Memory B cell (primary cell): ENCODE data around the gene SMIM11.

Source experiments
- ATAC-seq: fragments of 150-1000 bp; cut with Tn5 transposase; 2 replicates; pipeline ENCODE4 v1.10.0; 2021; ENCODE audit warnings: low read depth, mild to moderate bottlenecking, moderate library complexity
- DNase-seq, 2 donors: peaks; one replicate each; pipeline ENCODE4 v3.0.0; 2022; ENCODE audit warnings: low spot score in 2 of 2
- H3K27ac Mint-ChIP-seq: one replicate; pipeline ENCODE4 v1.8.0; 2022; ENCODE audit warnings: mild to moderate bottlenecking, moderate library complexity, mixed read lengths
- H3K27me3 Mint-ChIP-seq: one replicate; pipeline ENCODE4 v1.8.0; 2022; ENCODE audit warnings: mixed read lengths
- H3K36me3 Mint-ChIP-seq: one replicate; pipeline ENCODE4 v1.8.0; 2022; ENCODE audit warnings: mild to moderate bottlenecking, mixed read lengths
- H3K4me1 Mint-ChIP-seq: one replicate; pipeline ENCODE4 v1.8.0; 2022; ENCODE audit warnings: mixed read lengths
- H3K4me3 Mint-ChIP-seq: one replicate; pipeline ENCODE4 v1.8.0; 2022; ENCODE audit warnings: mild to moderate bottlenecking, moderate library complexity, mixed read lengths
- H3K9me3 Mint-ChIP-seq: one replicate; pipeline ENCODE4 v1.8.0; 2022; ENCODE audit warnings: mixed read lengths

SMIM11 gene

DNA sequence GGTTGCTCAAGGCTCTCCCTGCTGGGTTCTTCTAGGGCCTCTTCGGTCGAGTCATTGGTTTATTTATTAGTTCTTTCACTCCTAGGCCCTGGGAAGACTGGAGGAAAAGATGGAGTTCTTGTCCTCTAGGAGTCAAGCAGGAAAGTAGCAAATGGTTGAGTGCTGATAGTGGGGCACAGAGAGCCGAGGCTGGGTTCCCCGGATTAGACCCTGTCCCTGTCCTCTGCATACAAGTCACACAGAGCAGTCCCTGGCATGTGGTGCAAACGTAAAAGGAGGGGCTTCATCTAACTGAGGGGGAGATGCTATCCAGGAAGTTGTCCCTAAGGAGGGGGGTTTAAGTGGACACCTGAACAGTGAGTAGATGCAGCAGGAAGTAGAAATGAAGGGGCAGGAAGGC lies 30.7 kb upstream of the SMIM11 start:
- peaks cover 4% of the 10 kb centered on the region for H3K27me3 Mint-ChIP-seq
- no peaks in the 10 kb centered on the region for H3K36me3 Mint-ChIP-seq
- DNase-seq, result no peak
- H3K4me1 Mint-ChIP-seq, result peaks cover 4% of the 10 kb centered on the region
- no peaks in the 10 kb centered on the region for H3K9me3 Mint-ChIP-seq
- no peak for ATAC-seq
- H3K27ac Mint-ChIP-seq, result no peak overlapping the region
- no peak overlapping the region for H3K4me3 Mint-ChIP-seq

DNA sequence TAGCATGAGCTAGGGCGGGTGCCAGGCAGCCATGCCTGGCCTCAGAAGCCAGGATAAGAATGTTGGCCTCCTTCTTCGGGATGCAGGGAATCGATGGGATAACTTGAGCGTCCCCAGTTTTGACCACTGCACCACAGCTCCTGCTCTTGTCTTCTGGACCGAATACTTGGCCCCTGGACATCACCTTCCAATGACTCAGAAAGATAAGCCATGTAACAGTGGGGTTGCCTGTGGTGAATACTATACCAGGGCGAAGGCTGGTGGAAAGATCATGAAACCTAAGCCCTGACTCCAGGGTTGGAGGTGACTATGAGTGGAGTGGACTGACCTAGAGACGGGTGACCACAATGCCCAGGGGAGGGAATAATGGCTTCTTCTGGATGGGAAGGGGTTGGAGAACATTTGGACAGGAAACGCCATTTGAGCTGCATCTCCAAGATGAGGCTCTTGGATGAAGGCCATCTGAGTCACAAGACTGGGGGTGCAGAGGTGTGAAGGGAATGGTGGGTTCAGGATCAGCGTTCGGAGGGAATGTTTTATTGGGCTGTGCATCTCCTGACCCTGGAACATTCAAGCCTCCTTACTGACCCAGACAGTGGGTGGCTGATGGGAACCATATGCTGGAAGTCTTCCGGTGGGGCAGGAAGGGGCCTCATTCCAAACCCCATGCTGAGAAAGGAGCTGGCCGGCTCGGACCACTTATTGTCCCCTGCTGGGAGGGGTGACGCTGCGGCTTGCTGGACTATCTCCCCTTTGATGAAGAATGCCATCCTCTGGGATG lies 30.0 kb upstream of the SMIM11 start:
- no peak overlapping the region for H3K27ac Mint-ChIP-seq
- no peak overlapping the region for H3K4me3 Mint-ChIP-seq
- peaks cover 4% of the 10 kb centered on the region for H3K27me3 Mint-ChIP-seq
- peaks cover 4% of the 10 kb centered on the region for H3K4me1 Mint-ChIP-seq
- no peak for DNase-seq
- ATAC-seq, result no peak
- H3K36me3 Mint-ChIP-seq, result no peaks in the 10 kb centered on the region
- H3K9me3 Mint-ChIP-seq, result no peaks in the 10 kb centered on the region

DNA sequence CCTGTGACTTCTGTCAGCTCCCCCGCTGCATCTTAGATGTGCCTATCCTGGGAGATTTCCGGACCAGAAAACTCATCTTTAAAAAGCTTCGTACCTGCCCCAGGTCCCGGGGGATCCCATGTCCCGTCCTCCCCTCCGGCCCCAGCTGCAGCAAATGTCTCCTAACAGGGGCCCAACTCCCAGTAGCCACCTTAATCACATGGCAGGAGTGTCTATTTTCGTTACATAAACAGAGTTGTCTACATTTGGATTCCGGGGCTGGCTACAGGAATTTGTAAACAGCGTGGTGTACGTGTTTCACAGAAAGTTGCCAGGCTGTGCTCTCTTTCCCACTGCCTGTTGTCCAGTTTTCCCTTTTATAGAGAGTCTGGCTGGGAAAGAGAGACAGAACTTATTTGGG lies 29.4 kb upstream of the SMIM11 start:
- no peak for ATAC-seq
- H3K4me1 Mint-ChIP-seq, result peaks cover 4% of the 10 kb centered on the region

DNA sequence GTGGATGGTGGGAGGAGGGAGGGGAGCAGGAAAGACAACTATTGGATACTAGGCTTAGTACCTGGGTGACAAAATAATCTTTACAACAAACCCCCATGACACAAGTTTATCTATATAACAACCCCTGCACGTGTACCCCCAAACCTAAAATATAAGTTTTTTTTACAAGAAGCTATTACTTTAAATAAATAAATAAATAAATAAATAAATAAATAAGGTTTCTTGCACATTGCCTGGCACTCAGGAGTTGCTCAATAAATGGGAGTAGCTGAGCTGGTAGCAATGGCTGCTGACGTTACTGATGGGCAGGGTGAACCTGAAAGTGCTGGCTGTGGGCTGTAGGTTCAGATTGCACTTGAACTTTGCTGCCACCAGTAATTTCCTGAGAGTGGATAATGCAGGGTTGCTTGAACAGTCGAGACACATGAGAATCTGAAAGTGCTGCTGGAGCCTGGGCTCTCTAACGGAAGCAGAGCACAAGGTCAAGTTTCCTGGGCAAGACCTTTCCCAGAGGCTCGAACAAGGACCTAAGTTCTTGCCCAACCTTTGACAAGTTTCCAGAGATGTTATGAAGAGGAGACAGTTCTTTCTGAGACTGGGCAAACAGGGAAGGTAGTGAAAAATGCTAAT lies 26.3 kb upstream of the SMIM11 start:
- Mint-ChIP-seq H3K4me3 (no peak overlapping the region), H3K4me1 (peaks cover 4% of the 10 kb centered on the region), H3K36me3 (no peaks in the 10 kb centered on the region), H3K27ac (no peak overlapping the region), H3K9me3 (no peaks in the 10 kb centered on the region), H3K27me3 (peaks cover 2% of the 10 kb centered on the region)
- DNase-seq (no peak), ATAC-seq (no peak)

More for the DNA sequence above, 29.4 kb upstream of the SMIM11 start:
- DNase-seq, result no peak
- no peaks in the 10 kb centered on the region for H3K36me3 Mint-ChIP-seq
- H3K27ac Mint-ChIP-seq, result no peak overlapping the region
- H3K4me3 Mint-ChIP-seq, result no peak overlapping the region
- H3K27me3 Mint-ChIP-seq, result peaks cover 2% of the 10 kb centered on the region
- no peaks in the 10 kb centered on the region for H3K9me3 Mint-ChIP-seq

DNA sequence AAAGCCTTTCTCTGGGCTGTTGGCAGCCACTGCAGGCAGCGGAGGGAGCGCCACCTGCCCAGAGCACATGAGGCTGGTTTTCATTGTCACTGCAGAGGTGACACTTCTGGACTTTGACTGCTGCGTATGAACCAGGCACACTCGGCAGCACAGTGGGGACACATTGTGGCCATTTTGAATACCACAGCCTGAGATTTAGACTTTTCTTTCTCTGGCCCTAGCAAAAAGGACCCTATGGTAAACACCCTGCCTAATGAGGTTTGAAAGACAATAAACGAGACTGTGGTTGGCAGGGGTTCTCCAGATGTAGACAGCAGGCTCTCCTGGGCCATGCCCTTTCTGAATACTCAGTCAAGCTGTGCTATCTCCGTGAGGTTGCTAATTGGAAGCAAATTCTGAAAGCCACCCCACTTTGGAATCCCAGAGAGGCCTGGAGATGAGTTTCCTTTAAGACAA lies 23.5 kb upstream of the SMIM11 start:
- ATAC-seq (peak; percentile 88), DNase-seq (peak; percentile 23 to 40)
- Mint-ChIP-seq H3K27me3 (peaks cover 15% of the 10 kb centered on the region), H3K9me3 (no peaks in the 10 kb centered on the region), H3K4me3 (no peak overlapping the region), H3K36me3 (peaks cover 3% of the 10 kb centered on the region), H3K4me1 (peaks cover 4% of the 10 kb centered on the region), H3K27ac (no peak overlapping the region)

DNA sequence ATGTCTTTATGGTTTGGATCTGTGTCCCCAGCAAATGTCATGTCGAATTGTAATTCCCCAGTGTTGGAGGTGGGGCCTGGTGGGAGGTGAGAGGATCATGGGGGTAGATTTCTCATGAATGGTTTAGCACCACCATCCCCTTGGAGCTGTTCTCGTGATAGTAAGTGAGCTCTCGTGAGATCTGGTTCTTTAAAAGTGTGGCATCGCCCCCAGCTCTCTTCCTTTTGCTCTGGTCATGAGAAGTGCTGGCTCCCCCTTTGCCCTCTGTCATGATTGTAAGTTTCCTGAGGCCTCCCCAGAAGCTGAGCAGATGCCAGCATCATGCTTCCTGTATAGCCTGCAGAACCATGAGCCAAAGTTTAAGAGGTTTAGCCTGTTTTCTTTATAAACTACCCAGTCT lies 22.8 kb upstream of the SMIM11 start:
- no peak overlapping the region for H3K27ac Mint-ChIP-seq
- H3K9me3 Mint-ChIP-seq, result no peaks in the 10 kb centered on the region
- H3K27me3 Mint-ChIP-seq, result peaks cover 15% of the 10 kb centered on the region
- H3K36me3 Mint-ChIP-seq, result peaks cover 3% of the 10 kb centered on the region
- no peak for DNase-seq
- H3K4me3 Mint-ChIP-seq, result no peak overlapping the region
- peaks cover 4% of the 10 kb centered on the region for H3K4me1 Mint-ChIP-seq
- no peak for ATAC-seq

DNA sequence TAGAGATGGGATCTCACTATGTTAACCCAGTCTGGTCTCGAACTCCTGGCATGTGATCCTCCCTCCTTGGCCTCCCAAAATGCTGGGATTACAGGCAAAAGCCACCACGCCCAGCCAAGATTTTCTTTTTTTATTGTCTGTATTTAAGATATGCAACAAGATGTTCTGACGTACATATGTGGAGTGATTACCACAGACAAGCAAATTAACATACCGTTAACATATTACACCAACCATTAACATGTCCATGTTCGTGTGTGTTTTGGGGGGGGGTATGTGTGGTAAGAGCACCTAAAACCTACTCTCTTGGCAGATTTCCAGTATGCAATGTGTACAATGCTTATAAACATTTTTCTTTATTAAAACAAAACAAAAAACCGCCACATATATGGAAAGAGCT lies 22.1 kb upstream of the SMIM11 start:
- no peak overlapping the region for H3K27ac Mint-ChIP-seq
- H3K4me1 Mint-ChIP-seq, result no peaks in the 10 kb centered on the region
- H3K9me3 Mint-ChIP-seq, result no peaks in the 10 kb centered on the region
- H3K4me3 Mint-ChIP-seq, result no peak overlapping the region
- peaks cover 13% of the 10 kb centered on the region for H3K27me3 Mint-ChIP-seq
- DNase-seq (no peak), ATAC-seq (no peak)
- H3K36me3 Mint-ChIP-seq, result peaks cover 3% of the 10 kb centered on the region

DNA sequence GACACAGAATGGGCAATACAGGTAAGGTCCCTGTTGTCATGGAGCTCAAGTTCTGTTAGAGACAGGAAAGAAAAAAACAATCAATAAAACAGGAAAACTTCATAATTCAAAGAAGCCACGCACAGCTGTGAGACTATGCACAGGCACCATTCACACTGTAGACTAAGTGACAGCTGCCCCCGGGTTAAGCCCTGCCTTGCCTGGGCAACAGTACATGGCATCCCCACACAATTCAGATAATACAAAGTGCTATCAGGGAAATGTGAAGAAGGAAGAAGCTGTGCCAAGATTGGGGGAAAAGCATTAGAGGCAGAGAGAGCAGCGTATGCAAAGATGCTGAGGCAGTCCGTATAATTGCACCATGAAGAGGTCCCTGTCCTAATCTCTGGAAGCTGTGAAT lies 20.5 kb upstream of the SMIM11 start:
- Mint-ChIP-seq H3K36me3 (peaks cover 5% of the 10 kb centered on the region), H3K4me1 (no peaks in the 10 kb centered on the region), H3K27ac (no peak overlapping the region), H3K9me3 (peaks cover 2% of the 10 kb centered on the region), H3K27me3 (peaks cover 15% of the 10 kb centered on the region), H3K4me3 (no peak overlapping the region)
- ATAC-seq, result no peak
- DNase-seq, result no peak

DNA sequence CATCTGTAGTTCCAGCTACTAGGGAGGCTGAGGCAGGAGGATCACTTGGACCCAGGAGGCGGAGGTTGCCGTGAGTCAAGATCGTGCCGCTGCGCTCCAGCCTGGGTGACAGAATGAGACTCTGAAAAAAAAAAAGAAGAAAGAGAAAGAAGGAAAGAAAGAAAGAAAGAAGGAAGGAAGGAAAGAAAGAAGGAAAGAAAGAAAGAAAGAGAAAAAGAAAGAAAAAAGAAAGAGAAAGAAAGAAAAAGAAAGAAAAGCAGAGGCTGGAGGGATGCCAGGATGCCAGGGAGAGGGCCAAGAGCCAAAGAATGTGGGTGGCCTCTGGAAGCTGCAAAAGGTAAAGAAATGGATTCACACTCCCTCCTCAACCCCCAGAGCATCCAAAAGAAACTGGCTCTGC lies 19.7 kb upstream of the SMIM11 start:
- H3K4me3 Mint-ChIP-seq, result no peak overlapping the region
- H3K9me3 Mint-ChIP-seq, result peaks cover 2% of the 10 kb centered on the region
- peaks cover 5% of the 10 kb centered on the region for H3K36me3 Mint-ChIP-seq
- H3K4me1 Mint-ChIP-seq, result no peaks in the 10 kb centered on the region
- peaks cover 15% of the 10 kb centered on the region for H3K27me3 Mint-ChIP-seq
- no peak overlapping the region for H3K27ac Mint-ChIP-seq
- no peak for DNase-seq
- no peak for ATAC-seq

DNA sequence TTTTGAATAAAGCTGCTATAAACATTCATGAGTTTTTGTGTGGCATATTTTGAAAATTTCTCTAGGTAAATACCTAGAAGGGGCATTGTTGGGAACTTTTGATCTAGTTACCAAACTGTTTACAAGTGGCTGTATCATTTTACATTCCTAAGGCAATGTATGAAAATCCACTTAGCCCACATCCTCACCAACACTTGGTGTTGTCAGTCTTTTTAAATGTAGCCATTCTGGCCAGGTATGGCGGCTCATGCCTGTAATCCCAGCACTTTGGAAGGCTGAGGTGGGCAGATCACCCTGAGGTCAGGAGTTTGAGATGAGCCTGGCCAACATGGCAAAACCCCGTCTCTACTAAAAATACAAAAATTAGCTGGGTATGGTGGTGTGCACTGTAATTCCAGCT lies 17.4 kb upstream of the SMIM11 start:
- Mint-ChIP-seq H3K4me1 (peaks cover 7% of the 10 kb centered on the region), H3K36me3 (peaks cover 5% of the 10 kb centered on the region), H3K9me3 (peaks cover 2% of the 10 kb centered on the region), H3K27me3 (peaks cover 16% of the 10 kb centered on the region), H3K4me3 (no peak overlapping the region), H3K27ac (no peak overlapping the region)
- DNase-seq, result no peak
- no peak for ATAC-seq

DNA sequence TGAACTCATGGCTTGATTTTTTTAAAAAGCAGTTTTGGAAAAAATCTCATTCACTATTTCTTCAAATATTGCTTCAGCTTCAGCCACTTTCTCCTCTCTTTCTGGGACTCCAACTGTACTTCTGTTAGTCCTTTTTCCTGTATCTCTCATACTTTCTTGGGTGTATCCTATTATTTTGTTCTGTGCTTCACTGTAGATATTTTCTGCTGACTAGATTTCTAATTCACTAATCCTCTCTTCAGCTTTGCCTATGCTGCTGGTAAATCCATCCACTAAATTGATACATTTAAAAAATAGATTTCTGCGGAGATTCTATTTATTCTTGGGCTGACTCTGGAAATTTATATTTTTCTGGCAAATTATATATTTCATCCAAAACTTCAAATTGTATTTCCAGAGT lies 16.4 kb upstream of the SMIM11 start:
- Mint-ChIP-seq H3K4me1 (peaks cover 11% of the 10 kb centered on the region), H3K36me3 (peaks cover 5% of the 10 kb centered on the region), H3K4me3 (no peak overlapping the region), H3K9me3 (peaks cover 2% of the 10 kb centered on the region), H3K27ac (no peak overlapping the region), H3K27me3 (peaks cover 16% of the 10 kb centered on the region)
- no peak for DNase-seq
- ATAC-seq, result no peak

DNA sequence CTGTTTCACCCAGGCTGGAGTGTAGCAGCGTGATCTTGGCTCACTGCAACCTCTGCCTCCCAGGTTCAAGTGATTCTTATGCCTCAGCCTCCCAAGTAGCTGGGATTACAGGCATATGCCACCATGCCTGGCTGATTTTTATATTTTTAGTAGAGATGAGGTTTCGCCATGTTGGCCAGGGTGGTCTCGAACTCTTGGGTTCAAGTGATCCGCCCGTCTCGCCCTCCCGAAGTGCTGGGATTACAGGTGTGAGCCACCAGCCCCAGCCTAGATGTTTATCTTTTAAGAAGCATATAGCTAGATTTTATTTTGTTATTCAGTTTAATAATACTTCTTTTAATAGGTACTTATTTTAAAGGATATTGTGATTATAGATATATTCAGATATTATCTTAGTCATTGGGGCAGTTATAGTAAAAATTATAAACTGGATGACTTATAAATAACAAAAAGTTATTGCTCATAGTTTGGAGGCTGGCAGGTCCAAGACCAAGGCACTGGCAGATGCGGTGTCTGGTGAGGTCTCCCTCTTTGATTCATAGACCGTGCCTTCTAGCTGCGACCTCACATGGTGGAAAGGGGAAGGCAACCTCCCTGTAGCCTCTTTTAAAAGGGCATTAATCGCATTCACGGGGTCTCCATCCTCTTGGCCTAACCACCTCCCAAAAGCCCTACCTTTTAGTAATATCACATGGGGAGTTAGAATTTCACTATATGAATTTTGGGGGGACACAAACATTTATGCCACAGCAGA lies 14.6 kb upstream of the SMIM11 start:
- DNase-seq (no peak), ATAC-seq (peak; percentile 39)
- H3K27me3 Mint-ChIP-seq, result peaks cover 10% of the 10 kb centered on the region
- H3K36me3 Mint-ChIP-seq, result peaks cover 2% of the 10 kb centered on the region
- peaks cover 2% of the 10 kb centered on the region for H3K9me3 Mint-ChIP-seq
- no peak overlapping the region for H3K27ac Mint-ChIP-seq
- peaks cover 11% of the 10 kb centered on the region for H3K4me1 Mint-ChIP-seq
- H3K4me3 Mint-ChIP-seq, result no peak overlapping the region

DNA sequence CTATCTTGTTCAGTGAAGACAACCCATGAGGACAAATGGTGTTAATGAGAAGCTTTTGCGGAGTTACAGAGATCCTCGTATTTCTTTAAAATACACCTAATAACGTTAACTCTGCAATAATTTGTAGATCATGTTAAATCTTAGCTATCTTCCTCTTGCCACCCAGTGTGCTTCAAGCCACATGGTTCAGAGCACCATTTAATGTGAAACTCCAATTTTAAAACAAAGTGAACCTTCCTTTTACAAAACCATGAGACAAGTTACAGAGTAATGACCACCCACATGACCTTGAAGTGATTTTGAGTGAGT lies 13.2 kb upstream of the SMIM11 start:
- H3K4me3 Mint-ChIP-seq, result no peak overlapping the region
- peak; percentile 15 for ATAC-seq

DNA sequence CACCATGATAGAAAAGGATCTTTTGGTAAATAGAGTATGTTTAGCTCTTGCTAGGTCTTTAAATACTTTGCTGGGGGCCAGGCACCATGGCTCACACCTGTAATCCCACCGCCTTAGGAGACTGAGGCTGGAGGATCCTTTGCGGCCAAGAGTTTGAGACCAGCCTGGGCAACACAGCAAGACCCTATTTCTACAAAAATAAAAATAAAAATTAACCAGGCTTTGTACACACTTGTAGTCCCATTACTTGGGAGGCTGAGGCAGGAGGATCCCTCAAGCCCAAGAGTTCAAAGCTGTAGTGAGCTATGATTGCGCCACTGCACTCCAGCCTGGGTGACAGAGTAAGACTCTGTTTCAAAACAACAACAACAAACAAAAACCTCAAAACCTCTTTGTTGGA lies 12.6 kb upstream of the SMIM11 start:
- H3K9me3 Mint-ChIP-seq, result peaks cover 2% of the 10 kb centered on the region
- no peak overlapping the region for H3K4me3 Mint-ChIP-seq
- no peak overlapping the region for H3K27ac Mint-ChIP-seq
- H3K4me1 Mint-ChIP-seq, result peaks cover 11% of the 10 kb centered on the region
- peaks cover 2% of the 10 kb centered on the region for H3K36me3 Mint-ChIP-seq
- DNase-seq (no peak), ATAC-seq (no peak)
- H3K27me3 Mint-ChIP-seq, result peaks cover 3% of the 10 kb centered on the region

More for the DNA sequence above, 13.2 kb upstream of the SMIM11 start:
- DNase-seq, result no peak
- Mint-ChIP-seq H3K4me1 (peaks cover 11% of the 10 kb centered on the region), H3K36me3 (peaks cover 2% of the 10 kb centered on the region), H3K9me3 (peaks cover 2% of the 10 kb centered on the region), H3K27me3 (peaks cover 3% of the 10 kb centered on the region), H3K27ac (no peak overlapping the region)
